HG03025 (cell line): ENCODE data around the gene GFPT2.

Experiments used
- ATAC-seq: cut with Tn5 transposase; IDR thresholded peaks from one replicate; pipeline ENCODE4 v1.9.1; 2021; ENCODE audit warnings: mild to moderate bottlenecking, moderate library complexity; ENCODE audit not compliant: unreplicated experiment, low FRiP score

Gene GFPT2

GRCh38 chr5:180353980-180354452 lies 880 bp upstream of the GFPT2 start:
- no peak for ATAC-seq

GRCh38 chr5:180352116-180353047 lies 754 bp downstream of the GFPT2 start:
- no peak for ATAC-seq

GRCh38 chr5:180350711-180351465 lies 2.2 kb downstream of the GFPT2 start:
- ATAC-seq = no peak

DNA sequence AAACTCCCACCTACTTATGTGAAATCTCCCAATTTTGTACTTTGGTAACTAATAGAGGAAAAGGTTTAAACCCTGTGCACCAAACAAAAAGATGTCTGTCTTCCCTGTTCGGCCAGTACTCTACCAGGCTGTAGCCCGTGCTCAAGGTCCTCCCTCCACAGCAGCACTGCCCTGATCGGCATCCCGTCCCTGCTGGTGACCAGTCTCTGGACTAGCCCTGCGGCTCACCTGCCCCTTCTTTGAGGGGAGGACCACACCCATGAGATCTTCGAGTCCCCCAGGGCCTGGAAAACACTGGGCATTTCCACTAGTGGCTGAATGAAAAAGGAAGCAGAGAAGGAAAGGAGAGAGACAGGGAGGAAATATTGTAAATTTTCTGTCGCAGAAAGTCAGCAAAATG lies 2.8 kb downstream of the GFPT2 start:
- no peak for ATAC-seq

- ATAC-seq = no peak
Measured at GRCh38 chr5:180349391-180349790, 3.7 kb downstream of the GFPT2 start.

DNA sequence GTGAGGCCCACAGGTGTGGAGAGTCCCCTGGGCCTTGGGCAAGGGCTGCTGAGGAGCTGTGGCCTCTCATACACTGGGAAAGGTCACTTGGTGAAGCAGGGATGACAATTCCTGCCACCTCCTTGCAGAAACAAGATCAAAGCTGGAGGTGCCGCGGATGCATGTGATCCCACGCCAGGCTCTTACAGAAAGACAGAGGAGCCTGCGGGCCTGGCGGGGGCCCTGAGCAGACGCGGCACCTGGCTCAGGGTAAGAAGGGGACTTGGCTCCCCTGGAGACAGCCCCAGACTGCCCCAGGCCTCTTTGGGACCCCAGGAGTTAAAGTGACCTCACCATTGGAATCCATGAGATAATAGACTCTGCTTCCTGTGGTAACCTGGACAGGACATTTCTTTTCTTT lies 4.8 kb downstream of the GFPT2 start:
- no peak for ATAC-seq

- no peak for ATAC-seq
Measured at GRCh38 chr5:180347702-180348101, 5.4 kb downstream of the GFPT2 start.

- no peak for ATAC-seq
Measured at GRCh38 chr5:180346358-180346757, 6.8 kb downstream of the GFPT2 start.

- no peak for ATAC-seq
Measured at GRCh38 chr5:180345781-180346180, 7.4 kb downstream of the GFPT2 start.

GRCh38 chr5:180345186-180345585 lies 8.0 kb downstream of the GFPT2 start:
- ATAC-seq = no peak

DNA sequence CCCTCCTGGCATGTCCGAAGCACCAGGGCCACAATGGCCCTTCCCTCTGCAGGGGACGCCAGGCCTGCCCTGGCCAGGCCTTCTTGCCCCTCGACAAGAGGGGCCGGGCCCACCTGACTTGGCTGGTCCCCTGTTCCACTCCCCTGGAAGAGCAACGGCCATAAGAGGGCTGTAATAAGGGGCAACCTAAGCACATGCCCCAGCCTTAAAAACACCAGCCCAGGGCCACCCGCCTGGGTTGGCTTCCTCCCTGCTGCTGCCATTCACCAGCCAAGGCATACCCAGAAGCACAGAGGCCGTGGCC lies 8.5 kb downstream of the GFPT2 start:
- ATAC-seq = no peak

DNA sequence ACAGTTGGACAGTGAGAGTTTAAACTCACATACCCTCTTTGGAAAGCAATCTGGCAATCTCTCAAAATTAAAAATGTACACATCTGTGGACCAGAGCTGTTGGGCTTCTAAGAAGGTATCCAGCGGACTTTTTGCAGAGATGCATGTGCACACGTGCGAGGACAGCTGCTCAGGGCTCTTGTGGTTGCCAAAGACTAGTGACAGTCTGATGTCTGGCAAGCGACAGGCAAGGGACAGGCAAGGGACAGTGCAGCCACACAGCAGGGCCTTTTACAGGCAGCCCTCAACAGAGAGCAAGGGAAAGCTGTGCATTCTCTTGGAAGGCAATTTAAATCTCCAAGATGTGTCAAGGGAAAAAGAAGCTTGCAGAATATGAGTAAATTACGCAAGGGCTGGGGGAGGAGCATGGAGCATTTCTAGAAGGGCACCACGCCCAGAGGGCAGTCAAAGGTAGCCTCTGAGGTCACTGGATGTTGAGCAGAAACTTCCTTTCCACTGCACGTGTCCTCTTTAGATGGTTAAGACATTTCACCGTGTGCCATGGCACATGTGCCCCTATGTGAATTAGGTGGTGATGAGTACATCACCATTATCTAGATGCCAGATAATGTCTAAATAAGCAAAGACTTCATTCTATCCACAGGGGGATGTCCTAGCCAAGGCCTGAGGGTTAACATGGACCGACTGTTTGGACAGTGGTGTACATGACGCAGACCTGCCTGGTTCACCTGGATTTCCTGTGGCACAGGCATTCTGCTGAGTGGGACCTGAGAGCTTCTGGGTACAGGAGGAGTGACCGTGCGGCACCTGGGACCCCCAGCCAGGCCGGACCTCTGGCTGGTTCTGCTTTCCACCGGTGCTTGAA lies 9.1 kb downstream of the GFPT2 start:
- ATAC-seq = no peak

- ATAC-seq = no peak
Measured at GRCh38 chr5:180343110-180343830, 9.9 kb downstream of the GFPT2 start.

- ATAC-seq = no peak
Measured at GRCh38 chr5:180341595-180341994, 11.5 kb downstream of the GFPT2 start.

DNA sequence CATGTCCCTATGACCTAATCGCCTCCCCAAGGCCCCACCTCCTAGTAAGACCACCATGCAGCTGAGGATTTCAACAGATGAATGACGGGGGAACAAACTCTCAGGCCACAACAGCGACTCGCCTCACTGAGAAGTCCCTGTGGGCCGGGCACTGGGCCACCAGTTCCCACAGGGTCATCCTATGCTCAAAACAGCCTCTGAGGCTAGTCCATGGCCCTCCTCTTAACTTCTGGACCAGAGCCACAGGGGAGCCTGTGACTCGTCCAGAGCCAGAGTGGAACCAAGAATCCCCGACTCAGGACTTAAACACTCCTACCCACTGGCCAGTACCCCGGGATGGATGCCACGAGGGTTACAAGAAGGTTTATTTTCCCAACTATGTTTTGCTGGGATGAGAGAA lies 12.3 kb downstream of the GFPT2 start:
- no peak for ATAC-seq

GRCh38 chr5:180339583-180340183 lies 13.5 kb downstream of the GFPT2 start:
- ATAC-seq = no peak

DNA sequence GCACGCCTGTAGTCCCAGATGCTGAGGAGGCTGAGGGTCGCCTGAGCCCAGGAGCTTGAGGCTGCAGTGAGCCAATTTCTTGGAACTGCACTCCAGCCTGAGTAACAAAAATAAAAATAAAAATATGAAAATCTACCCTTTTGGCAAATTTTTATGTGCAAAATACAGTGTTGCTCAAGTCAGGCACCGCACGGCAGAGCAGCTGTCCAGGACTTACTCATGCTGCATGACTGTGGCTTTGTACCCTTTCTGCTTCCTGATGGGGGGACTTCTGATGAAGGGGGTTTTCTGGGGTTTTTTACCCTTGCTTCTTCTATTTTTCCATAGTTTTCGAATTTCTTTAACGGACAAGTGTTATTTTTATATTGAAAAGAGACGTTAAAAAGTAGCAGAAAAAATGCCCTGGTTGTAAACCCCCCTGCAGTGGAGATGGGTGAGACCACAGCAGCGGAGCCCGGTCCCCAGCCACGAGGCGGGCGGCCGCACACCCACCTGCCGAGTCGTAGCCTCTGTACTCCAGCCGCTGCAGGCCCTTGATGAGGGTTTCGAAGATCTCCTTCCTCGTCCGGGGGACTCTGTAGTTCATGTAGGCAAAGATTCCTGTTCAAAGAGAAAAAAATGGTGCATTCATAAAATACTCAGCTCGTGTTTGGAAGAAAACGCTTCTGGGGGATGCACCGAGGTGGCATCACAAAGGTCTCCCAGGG lies 15.0 kb downstream of the GFPT2 start:
- no peak for ATAC-seq

- ATAC-seq = no peak
Measured at GRCh38 chr5:180336234-180337020, 16.7 kb downstream of the GFPT2 start.
